ENCODE results near the gene RASSF6. TPM values are rescaled to one million over a fixed set of nuclear protein-coding genes. Genes with fewer than 3 reads are reported as not detected.
"Not testable (repeated sequence)": the region's sequence is repeated elsewhere in the genome, so short reads cannot be mapped to it uniquely, and the experiment has no call there.

RASSF6 gene
- total and polyA plus RNA-seq, 2 donors from 2014 or later = 4.7 to 8.8 TPM

GRCh38 chr4:73665924-73666323 lies 45.7 kb upstream of the RASSF6 start:
- not testable (repeated sequence) for DNase-seq; FAIRE-seq; H3K9ac ChIP-seq (ENCODE audit: low read length in 3 of 3); H3K27ac ChIP-seq (ENCODE audit: low read depth in 2 of 2, low read length in 2 of 2); H3K4me1 ChIP-seq (ENCODE audit: control insufficient read depth in 2 of 3, insufficient read depth in 2 of 3, low read depth in 1 of 3, low read length in 3 of 3); H3K9me3 ChIP-seq (ENCODE audit: control insufficient read depth in 2 of 3, insufficient read depth in 1 of 3, low read length in 3 of 3); H3K36me3 ChIP-seq (ENCODE audit: control insufficient read depth in 2 of 3, insufficient read depth in 3 of 3, low read length in 3 of 3); H3K4me3 ChIP-seq (ENCODE audit: low read length in 3 of 3); H3K27me3 ChIP-seq (ENCODE audit: control insufficient read depth, insufficient read depth, low read length)
- TF ChIP-seq CTCF (IDR thresholded peaks at IDR 0.05; ENCODE audit: borderline replicate concordance, extremely low read depth, insufficient read depth) = peak; percentile 12
- intact Hi-C loops (cut with DNase I) = loop anchor here (5.0 kb wide), 1 partner anchor 251 kb away; no protein-coding TSS in a partner anchor

- H3K4me1 ChIP-seq (ENCODE audit: control insufficient read depth in 2 of 3, insufficient read depth in 2 of 3, low read depth in 1 of 3, low read length in 3 of 3) = no peaks in the 10 kb centered on the region
- H3K27me3 ChIP-seq (ENCODE audit: control insufficient read depth, insufficient read depth, low read length) = no peaks in the 10 kb centered on the region
- H3K27ac ChIP-seq (ENCODE audit: low read depth in 2 of 2, low read length in 2 of 2) = no peak overlapping the region
- H3K4me3 ChIP-seq (ENCODE audit: low read length in 3 of 3) = no peak overlapping the region
- DNase-seq (no peak), FAIRE-seq (no peak)
- no peaks in the 10 kb centered on the region for H3K9me3 ChIP-seq (ENCODE audit: control insufficient read depth in 2 of 3, insufficient read depth in 1 of 3, low read length in 3 of 3)
- no peak for TF ChIP-seq CTCF (IDR thresholded peaks at IDR 0.05; ENCODE audit: borderline replicate concordance, extremely low read depth, insufficient read depth)
- H3K36me3 ChIP-seq (ENCODE audit: control insufficient read depth in 2 of 3, insufficient read depth in 3 of 3, low read length in 3 of 3) = no peaks in the 10 kb centered on the region
- H3K9ac ChIP-seq (ENCODE audit: low read length in 3 of 3) = no peak overlapping the region
- intact Hi-C loops (cut with DNase I) = no loop called here
Observed at GRCh38 chr4:73664470-73664869, 44.2 kb upstream of the RASSF6 start.

- no peaks in the 10 kb centered on the region for H3K27me3 ChIP-seq (ENCODE audit: control insufficient read depth, insufficient read depth, low read length)
- no peaks in the 10 kb centered on the region for H3K36me3 ChIP-seq (ENCODE audit: control insufficient read depth in 2 of 3, insufficient read depth in 3 of 3, low read length in 3 of 3)
- intact Hi-C loops (cut with DNase I) = no loop called here
- H3K4me1 ChIP-seq (ENCODE audit: control insufficient read depth in 2 of 3, insufficient read depth in 2 of 3, low read depth in 1 of 3, low read length in 3 of 3) = no peaks in the 10 kb centered on the region
- DNase-seq = no peak
- TF ChIP-seq CTCF (IDR thresholded peaks at IDR 0.05; ENCODE audit: borderline replicate concordance, extremely low read depth, insufficient read depth) = no peak
- H3K4me3 ChIP-seq (ENCODE audit: low read length in 3 of 3) = no peak overlapping the region
- H3K27ac ChIP-seq (ENCODE audit: low read depth in 2 of 2, low read length in 2 of 2) = no peak overlapping the region
- no peak overlapping the region for H3K9ac ChIP-seq (ENCODE audit: low read length in 3 of 3)
- FAIRE-seq = no peak
- H3K9me3 ChIP-seq (ENCODE audit: control insufficient read depth in 2 of 3, insufficient read depth in 1 of 3, low read length in 3 of 3) = no peaks in the 10 kb centered on the region
Observed at GRCh38 chr4:73663576-73663975, 43.3 kb upstream of the RASSF6 start.
